NOMO-1 treated with DMSO at 0.1 percent for 48 hours (cell line): ENCODE measurements around the gene PRKCQ.
A peak's percentile ranks its signal among the peaks of the same experiment; 100 is the strongest.

Experiments
- DNase-seq: peaks from one replicate; lab custom pipeline; 2025; ENCODE audit not compliant: unreplicated experiment; lab: John Stamatoyannopoulos, UW

The PRKCQ gene

DNA sequence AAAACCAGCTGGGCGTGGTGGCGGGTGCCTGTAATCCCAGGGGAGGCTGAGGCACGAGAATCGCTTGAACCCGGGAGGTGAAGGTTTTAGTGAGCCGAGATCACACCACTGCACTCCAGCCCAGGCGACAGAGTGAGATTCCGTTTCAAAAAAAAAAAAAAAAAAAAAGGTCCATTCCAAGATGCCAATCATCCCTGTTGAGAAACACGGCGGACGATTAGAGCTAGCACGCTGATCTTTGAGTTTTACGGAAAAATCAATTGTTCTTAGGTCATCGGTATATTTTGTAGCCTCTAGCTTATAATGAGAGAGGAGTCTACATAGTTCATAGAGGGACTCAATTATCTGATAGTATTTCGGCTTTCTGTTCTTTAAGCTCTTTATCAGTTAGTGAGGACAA, 169.2 kb downstream of the PRKCQ start:
- DNase-seq: no peak

- peak; percentile 7 for DNase-seq
Measured at GRCh38 chr10:6409971-6410643, 170.0 kb downstream of the PRKCQ start.

DNA sequence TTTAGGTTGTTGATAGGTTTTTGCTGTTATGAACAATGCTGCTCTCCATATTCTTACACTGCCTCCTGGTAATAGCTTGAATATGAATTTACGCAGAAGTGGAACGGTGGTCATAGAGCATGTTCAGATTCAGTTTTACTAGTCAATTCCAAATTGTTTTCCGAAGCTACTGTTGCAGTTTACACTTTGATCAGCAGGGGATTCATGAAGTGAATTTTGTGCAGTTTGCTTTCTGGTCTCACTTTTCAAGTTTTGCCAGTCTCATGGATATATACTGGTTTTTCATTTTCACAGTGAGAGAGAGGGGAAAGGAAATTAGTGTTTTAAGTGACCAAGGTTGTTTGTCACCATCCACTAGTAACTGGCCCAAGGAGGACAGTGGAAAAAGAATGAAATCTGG, 171.3 kb downstream of the PRKCQ start:
- DNase-seq: no peak

GRCh38 chr10:6407034-6407721, 172.9 kb downstream of the PRKCQ start:
- DNase-seq: no peak

DNA sequence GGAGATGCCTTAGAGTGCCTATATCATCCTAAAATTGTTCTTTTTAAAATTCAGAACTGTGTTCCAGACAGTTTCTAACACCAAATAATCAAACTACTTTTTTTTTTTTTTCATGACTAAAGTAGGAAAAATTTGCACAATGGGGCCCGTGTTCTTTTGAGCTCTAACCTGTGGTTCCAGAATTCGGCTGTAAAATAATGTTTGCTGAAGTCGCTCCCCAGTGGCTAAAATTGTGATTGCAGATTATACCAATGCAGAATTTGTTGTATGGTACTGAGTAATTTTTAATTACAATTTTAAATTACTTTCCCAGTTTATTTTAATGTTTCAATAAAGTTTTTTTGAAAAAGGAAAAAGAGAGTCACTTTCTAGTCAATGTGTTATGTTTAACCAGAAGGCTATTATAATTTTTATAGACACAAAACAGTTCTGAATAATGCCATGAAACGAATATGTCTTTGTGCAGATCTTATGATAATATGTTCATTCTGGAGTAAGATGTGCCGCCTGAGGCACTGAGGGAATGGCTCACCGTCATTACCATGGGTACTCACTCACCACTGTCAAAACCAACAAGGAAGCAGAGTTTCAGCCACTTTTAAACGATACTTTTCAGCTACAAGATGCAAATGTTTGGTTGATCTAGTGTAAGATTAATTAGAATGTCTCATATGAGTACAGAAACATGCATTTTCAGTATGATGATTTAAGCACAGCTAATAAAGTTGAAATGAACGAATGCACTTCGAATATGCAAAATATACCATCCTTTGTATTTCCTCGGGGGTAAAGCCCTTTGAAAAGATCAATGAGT, 173.6 kb downstream of the PRKCQ start:
- peak; percentile 50 for DNase-seq

DNA sequence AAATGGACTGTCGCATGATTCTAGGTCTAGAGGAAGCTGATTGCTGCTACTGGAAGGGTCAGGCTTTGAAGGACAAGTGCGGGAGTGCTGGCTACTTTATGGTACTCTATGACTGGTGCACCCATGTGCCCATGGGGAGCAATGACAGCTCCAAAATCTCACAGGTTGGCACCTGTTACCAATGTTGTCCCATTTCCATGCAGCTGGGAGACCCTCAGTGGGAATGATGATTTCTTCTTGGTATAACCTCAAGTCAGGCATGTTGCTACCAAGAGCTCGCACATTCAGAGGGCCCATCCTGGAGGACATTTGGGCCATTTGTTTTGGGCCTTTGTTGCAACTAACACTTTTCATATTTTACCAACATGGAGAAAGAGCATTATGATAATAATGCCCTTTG, 174.4 kb downstream of the PRKCQ start:
- DNase-seq: no peak

- no peak for DNase-seq
Measured at GRCh38 chr10:6404127-6405072, 175.7 kb downstream of the PRKCQ start.

- no peak for DNase-seq
Measured at GRCh38 chr10:6402960-6403359, 177.1 kb downstream of the PRKCQ start.

- no peak for DNase-seq
Measured at GRCh38 chr10:6402349-6402709, 177.7 kb downstream of the PRKCQ start.

DNA sequence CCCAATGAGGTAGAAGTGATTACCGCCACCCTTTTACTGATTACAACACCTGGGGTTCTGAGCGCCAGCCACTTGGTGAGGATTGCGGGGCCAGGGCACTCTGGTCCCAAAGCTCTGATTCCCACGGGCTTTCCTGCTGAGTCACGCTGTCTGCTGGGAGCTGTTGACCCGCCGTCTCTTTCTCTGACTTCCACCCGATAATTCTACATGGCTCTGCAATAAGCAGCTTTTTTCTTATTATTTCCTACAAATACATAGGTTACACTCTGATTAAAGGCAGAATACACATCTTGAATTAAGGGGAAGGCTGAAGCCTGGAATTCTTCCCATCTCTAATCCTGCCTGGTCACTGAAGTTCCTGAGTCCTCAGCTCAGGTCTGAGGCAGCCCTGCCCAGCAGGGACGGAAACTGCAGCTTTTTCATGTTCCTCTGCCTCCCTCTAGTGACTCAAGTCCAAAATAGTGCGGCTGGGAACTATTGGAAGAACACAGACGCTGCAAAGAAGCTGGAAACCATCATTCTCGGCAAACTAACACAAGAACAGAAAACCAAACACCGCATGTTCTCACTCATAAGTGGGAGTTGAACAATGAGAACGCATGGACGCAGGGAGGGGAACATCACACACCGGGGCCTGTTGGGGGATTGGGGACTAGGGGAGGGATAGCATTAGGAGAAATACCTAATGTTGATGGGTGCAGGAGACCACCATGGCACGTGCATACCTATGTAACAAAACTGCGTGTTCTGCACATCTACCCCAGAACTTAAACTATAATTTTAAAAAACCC, 178.3 kb downstream of the PRKCQ start:
- DNase-seq: peak; percentile 79

DNA sequence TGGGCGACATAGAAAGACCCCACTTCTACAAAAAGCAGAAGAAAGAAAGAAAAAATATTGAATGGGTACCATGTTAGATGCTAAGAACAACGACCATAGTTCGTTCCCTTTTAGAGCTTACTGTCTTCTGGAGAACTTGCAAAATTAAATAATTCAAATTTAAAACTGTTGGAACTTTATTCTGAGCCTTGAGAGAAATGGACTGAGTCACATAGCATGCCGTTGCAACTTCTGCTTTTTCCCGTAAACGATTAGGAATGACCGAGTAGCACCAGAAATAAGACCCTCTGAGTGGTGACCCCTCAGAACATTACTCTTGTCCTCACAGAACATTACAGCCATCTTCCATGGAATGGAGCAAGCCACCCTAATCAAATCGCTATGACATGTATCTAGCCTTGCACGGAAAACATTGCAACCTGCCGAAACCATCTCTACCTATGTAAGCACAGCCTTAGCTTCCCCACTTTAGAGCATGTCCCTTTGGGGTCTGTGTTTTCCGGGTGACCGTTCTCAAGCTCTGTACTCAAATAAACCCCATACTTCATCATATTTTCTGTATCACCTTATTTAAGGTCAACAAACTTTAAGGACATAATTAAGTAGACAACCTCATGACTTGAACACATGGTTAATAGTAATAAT, 179.1 kb downstream of the PRKCQ start:
- peak; percentile 40 for DNase-seq

DNA sequence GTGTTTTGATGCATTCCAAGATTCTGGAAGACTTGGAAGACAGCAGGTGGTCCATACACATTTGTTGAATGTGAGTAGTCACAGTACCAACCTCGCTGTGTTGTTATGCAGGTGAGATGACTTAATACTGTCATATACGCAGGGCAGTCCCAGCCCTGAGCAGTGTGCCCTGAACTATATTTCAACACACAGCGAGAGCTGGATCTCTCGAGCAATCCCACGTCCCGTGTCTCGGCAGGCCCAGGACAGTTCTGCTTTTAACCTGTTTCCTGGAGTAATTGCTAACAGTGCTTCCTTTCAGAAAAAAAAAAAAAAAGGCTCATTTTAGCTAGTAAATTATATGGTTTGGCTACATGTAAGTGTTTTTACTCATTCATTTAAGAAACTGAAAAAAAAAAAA, 179.7 kb downstream of the PRKCQ start:
- DNase-seq: peak; percentile 81

DNA sequence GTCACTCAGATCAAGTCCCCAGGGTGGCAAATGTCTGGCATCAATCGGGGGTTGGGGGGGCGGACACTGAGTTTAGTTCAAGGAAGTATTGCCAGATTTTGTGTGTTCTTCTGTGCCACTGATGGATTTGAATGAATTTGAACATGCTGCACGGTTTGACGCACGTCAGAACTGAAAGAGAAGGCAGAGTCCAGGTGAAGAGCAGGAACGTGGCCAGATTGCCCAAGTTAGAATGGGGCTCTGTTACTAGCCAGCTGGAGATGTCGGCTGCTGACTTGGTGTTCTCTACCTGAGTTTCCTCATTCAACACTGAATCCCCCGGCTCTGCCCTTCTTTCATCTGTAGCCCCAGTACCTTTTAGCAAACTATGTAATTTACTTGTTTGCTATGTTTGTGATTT, 180.2 kb downstream of the PRKCQ start:
- no peak for DNase-seq

DNA sequence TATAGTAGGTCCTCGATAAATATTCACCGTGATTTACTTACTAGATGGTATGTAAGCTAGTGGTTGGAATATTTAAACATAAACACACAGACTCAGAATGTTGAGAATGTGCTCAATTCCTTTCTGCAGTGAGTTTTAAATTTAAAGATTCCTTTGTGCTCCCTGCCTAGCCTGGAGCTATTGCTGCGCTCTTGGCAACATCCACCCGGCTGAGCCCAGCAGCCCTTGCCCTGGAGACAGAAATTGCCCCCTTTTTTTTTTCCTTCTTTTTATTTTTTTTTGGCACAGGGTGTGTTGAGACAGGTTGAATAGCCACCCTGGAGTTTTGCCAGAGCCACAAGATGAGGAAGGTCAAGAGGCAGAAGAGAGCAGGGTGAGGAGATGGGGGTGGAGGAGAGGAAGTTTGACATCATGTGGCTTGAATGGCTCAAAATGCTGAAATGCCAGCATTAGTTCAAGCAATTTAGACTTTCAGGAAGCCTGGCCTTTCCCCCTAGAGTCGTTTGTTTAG, 180.8 kb downstream of the PRKCQ start:
- DNase-seq: peak; percentile 57

DNA sequence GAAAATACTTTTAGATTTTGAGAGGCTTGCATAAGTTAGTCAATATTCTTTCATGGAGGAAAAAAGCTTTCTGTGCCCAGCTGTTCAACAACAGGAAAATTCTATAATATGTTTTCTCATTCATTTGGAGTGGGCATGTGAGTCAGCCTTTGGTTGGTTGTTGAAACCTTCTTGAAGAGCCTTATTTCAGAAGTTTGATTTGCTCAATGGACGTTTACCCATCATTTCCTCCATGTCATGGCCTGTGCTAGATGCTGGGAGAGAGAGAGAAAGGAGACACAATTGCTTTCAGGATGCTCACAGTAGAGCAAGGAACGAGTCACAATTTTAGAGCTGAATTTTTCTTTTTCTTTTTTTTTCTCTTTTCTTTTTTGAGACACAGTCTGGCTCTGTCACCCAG, 181.7 kb downstream of the PRKCQ start:
- peak; percentile 35 for DNase-seq

- DNase-seq: peak; percentile 98
Measured at GRCh38 chr10:6396652-6397051, 183.4 kb downstream of the PRKCQ start.

DNA sequence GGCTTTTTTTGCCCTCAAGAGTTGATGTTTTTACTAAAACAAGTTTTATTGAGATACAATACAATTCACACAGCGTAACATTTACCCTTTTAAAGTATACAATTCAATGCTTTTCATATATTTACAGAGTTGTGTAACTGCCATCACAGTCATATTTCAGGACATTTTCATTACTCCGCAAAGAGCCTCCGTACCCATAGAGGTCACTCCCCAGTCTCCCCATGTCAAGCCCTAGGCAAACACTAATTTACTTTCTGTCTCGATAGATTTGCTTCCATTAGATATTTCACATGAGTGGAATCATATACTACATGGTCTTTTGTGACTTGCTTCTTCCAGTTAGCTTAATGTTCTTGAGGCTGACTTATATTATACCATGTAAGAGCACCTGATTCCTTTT, 183.8 kb downstream of the PRKCQ start:
- peak; percentile 64 for DNase-seq

DNA sequence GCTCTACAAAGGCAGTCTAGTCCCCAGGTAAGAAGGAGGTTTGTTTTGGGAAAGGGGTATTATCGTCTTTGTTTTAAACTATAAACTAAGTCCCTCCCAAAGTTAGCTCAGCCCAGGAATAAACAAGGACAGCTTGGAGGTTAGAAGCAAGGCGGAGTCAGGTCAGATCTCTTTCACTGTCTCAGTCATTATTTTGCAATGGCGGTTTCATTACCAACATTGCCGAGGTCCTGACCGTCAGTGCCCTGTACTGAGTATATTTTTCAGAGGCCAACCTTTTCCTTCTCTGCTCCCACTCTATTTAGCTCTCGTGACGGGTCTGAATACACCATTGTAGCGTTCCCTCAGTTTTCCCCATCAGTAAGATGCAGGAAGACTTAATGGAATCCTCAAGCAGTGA, 184.5 kb downstream of the PRKCQ start:
- DNase-seq: peak; percentile 9

DNA sequence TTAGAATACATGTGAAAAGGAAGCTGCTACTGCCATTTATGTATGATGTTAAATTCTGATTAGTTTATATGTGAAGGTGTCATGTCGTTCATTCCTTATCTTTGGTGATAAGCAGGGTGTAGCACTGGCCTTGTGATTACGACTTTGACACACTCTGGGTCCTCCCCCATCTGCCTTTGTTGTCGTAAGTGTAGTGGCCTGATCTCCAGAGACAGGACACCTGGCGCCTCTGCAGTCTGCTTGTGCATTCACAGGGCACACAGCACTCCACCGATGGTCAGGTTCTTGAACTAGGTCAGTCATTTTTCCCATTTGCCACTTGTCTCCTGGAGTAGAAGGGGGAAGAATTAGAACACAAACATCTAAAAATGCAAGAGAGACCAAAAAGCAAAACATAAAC, 186.0 kb downstream of the PRKCQ start:
- no peak for DNase-seq
